GF-D8 (cell line): ENCODE results near the gene PRDM16.

Source experiments
- DNase-seq: peaks from one replicate; lab custom pipeline; 2025; lab: John Stamatoyannopoulos, UW

Gene PRDM16

GRCh38 chr1:3032371-3033039 is 36.5 kb upstream of the PRDM16 start:
- DNase-seq = no peak

DNA sequence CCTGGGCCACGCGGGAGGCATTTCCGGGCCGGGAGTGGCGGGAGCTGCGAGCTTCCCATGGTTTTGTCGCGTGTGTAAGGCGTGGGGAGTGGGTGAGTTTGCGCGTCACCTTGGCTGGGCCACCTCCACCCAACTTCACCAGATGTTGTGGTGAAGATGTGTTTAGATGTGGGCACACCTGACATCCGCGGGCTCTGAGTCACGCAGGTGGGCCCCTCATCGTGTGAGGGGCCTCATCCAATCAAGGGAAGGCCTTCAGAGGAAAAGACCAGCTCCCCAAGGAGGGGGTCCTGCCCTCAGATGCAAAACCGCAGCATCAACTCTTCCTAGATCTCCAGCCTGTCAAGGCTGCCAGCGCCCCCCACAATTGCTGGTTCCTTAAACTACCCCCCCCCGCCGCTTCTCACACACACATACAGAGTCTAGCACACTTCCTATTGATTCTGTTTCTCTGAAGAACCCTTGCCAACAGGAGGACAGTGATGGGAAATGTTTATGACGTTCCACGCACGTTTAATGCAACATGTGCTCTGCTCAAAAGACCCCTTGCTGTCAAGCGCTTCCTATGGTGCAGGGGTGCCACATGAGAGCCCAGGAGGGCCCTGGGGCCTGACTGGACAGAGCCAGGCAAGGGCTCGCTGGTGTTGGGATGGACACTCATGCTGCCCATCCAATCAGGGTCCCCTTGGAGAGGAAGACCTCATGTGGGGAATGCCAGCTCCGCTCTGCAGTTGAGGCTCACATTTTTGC is 35.8 kb upstream of the PRDM16 start:
- DNase-seq = no peak

DNA sequence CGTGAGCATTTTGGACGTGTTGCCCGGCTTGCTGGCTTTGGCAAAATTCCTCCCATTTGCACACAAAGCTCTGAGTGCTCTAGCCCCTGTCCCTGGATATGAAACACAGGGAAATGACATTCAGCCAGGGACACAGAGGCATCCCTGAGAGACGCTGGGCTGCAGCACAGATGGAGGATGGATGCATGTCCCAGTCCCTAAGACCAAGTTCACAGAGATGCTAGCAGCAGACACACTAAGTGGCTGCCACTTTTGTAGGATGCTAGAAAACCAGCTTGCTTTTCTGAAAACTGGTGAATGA is 35.3 kb upstream of the PRDM16 start:
- DNase-seq = no peak

- DNase-seq = no peak
Measured at GRCh38 chr1:3034162-3034561, 34.8 kb upstream of the PRDM16 start.

GRCh38 chr1:3034728-3035562 is 34.1 kb upstream of the PRDM16 start:
- no peak for DNase-seq

- DNase-seq = no peak
Measured at GRCh38 chr1:3035563-3036446, 33.2 kb upstream of the PRDM16 start.

DNA sequence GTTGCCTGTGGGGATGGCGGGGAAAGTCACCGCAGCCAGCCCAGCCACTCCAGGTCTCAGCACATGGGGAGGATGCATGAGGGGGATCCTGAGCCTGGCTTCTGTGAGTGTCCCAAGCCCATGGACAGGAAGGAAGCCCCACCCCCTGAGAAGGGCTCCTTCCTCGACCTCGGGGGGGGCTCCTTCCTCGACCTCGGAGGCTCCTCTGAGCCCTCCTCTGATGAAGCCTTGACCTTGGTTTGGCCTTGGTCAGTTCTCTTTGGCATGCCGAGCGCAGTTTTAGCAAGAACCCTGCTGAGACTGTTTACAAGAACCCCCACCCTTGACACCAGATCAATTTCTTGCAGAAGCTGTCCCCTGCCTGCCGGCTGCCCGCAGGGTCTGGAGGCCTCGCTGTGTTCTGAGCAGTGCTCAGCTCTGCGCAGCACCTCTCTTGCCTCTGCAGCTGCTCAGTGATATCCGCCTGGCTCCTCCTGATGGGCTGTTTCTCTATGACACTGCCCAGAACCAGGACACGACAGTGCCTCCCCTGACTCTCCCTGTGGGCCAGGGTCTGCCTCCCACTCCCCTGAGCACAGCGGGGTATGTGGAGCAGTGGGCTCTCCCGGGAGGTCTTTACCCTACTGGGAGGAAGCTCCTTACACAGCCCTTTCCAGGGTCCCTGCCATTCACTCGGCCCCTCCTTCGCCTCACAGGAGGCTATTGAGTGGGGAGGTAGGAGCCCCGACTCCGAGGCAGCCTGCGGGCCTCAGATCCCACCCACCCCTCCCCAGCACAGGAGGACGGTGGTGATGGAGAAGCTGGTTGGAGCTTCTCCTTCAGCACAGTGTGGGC is 32.3 kb upstream of the PRDM16 start:
- no peak for DNase-seq

- DNase-seq = no peak
Measured at GRCh38 chr1:3037281-3038040, 31.5 kb upstream of the PRDM16 start.

GRCh38 chr1:3038113-3038551 is 30.9 kb upstream of the PRDM16 start:
- no peak for DNase-seq

DNA sequence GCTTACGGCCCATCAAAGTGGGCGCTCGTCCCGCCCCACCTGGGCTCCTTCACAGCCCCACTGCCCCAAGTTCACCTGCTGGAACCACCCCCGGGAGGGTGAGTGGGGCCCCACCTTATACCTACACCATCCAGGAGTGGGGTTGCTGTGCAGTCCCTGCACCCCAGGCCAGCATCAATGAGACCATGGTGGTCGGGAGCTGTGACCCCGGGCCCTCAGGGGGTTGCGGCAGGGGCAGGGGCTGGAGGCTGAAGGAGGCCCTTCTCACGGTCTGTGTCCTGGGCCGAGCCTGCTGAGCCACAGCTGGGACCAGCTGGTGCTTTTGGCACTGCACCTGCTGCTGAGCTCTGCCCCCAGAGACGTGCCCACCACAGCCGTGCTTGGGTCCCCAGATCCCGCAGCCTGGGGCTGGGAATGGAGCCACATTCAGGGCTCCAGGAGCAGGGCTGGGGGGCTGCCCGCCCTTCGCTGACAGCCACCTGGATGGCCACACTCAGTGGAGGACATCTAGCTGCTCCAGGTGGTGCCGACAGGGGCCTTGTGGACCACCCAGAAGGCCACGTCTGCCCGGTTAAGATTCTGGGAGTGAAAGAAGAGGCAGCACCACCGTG is 30.3 kb upstream of the PRDM16 start:
- no peak for DNase-seq

DNA sequence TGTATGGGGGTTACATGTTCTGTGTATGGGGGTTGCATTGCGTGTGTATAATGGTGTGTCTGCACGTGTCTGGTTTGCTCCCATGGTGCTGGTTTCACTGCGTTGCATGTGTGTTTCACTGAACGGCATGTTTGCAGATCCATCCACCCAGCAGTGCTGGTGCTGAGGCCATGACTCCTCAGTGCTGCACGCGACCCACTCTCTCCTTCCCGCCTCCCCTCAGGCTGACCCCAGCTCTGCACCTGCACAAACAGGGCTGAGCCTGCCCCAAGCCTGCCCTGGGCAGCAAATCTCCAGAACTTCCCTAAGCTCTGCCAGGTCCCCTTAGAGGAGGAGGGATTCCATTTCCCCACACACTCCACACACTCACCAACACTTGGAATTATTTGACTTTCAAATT is 29.0 kb upstream of the PRDM16 start:
- no peak for DNase-seq

GRCh38 chr1:3042481-3042880 is 26.5 kb upstream of the PRDM16 start:
- no peak for DNase-seq

GRCh38 chr1:3049164-3049563 is 19.8 kb upstream of the PRDM16 start:
- no peak for DNase-seq

GRCh38 chr1:3049905-3050304 is 19.1 kb upstream of the PRDM16 start:
- no peak for DNase-seq

- DNase-seq = no peak
Measured at GRCh38 chr1:3050603-3051002, 18.4 kb upstream of the PRDM16 start.

DNA sequence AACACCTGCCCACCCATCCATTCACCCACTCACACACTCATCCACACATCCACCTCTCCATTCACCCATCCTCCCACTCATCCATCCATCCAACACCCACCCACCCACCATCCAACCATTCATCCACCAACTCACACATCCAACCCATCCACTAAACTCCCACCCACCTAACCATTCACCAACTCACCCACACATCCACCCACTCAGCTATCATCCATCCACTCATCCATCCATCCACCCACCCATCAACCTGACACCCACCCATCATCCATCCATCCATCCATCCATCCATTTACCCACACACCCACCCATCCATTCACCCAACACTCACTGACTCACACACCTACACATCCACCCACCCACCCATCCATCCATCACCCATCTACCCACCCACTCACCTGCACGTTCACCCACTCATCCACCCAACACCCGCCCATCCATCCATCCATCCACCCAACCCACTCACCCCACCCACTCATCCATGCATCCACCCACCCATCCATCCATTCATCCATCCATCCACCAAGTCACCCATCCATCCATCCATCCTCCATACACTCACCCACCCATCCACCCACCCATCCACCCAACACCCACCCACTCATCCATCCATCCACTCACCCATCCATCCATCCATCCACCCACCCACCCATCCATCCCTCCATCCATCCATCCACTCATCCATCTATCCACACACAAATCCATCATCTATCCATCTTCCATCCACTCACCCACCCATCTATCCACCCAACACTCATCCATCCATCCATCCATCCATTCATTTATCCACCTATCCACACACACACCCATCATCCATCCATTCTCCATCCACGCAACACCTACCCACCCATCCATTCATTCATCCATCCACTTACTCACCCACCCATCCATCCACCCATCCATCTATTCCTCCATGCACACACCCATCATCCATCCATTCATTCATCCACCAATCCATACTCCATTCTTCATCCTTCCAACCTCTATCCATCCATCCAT is 17.4 kb upstream of the PRDM16 start:
- DNase-seq = no peak

GRCh38 chr1:3052501-3052900 is 16.5 kb upstream of the PRDM16 start:
- DNase-seq = no peak

GRCh38 chr1:3053366-3053980 is 15.5 kb upstream of the PRDM16 start:
- DNase-seq = no peak
